BE2C (cell line): ENCODE measurements around the gene CYTH3.

Experiments used
- DNase-seq: peaks from one replicate; pipeline ENCODE4 v3.0.0-alpha.2; 2020
- H3K27me3 ChIP-seq: fragments of 250-450 bp; sonication (Bioruptor Pico); 2 replicates; pipeline ENCODE4 v1.5.1; 2020; ENCODE audit warnings: mild to moderate bottlenecking
- H3K36me3 ChIP-seq: fragments of 250-450 bp; sonication (Bioruptor Pico); 2 replicates; pipeline ENCODE4 v1.5.1; 2020; ENCODE audit warnings: mild to moderate bottlenecking
- H3K4me1 ChIP-seq: fragments of 250-450 bp; sonication (Bioruptor Pico); 2 replicates; pipeline ENCODE4 v1.5.1; 2020
- H3K4me3 ChIP-seq: 2 replicates; pipeline ENCODE4 v1.5.1; 2011; ENCODE audit warnings: low read depth, low read length
- H3K9me3 ChIP-seq: fragments of 250-450 bp; sonication (Bioruptor Pico); 2 replicates; pipeline ENCODE4 v1.5.1; 2020
- CTCF ChIP-seq: IDR thresholded peaks from 2 replicates; pipeline ENCODE4 v1.5.1; 2012; ENCODE audit warnings: mild to moderate bottlenecking, low read depth, low read length

CYTH3 gene

GRCh38 chr7:6117533-6117932, 154.9 kb downstream of the CYTH3 start:
- Histone ChIP-seq H3K27me3 (no peaks in the 10 kb centered on the region), H3K9me3 (no peaks in the 10 kb centered on the region), H3K4me1 (no peaks in the 10 kb centered on the region), H3K4me3 (no peak overlapping the region), H3K36me3 (peaks cover 83% of the 10 kb centered on the region)
- no peak for DNase-seq
- no peak for TF ChIP-seq CTCF

- H3K9me3 ChIP-seq = no peaks in the 10 kb centered on the region
- H3K36me3 ChIP-seq = peaks cover 76% of the 10 kb centered on the region
- TF ChIP-seq CTCF = no peak
- no peak for DNase-seq
- no peaks in the 10 kb centered on the region for H3K4me1 ChIP-seq
- H3K27me3 ChIP-seq = no peaks in the 10 kb centered on the region
- no peak overlapping the region for H3K4me3 ChIP-seq
Observed at GRCh38 chr7:6116211-6116610, 156.2 kb downstream of the CYTH3 start.
